ENCODE data around the gene RANBP17.

- TF ChIP-seq CTCF (conservative IDR thresholded peaks at IDR 0.05; ENCODE audit: low read depth in 2 of 2) (no peak), NANOG (IDR thresholded peaks at IDR 0.05; ENCODE audit: borderline replicate concordance) (no peak), EZH2phosphoT487 (IDR thresholded peaks at IDR 0.05; ENCODE audit: unreplicated experiment) (no peak)
Measured at GRCh38 chr5:170920196-170920595, 58.4 kb downstream of the RANBP17 start.

All from GM23338 (cell line).